Esophagus squamous epithelium (tissue), 4 donors: Measurements from ENCODE around the gene SH3PXD2A.

Experiments used
- POLR2A ChIP-seq, 4 donors: fragments of 450-650 bp; IDR thresholded peaks; one replicate each; pipeline ENCODE4 v1.6.1; 2017; ENCODE audit warnings: antibody characterized with exemption in 4 of 4, mild to moderate bottlenecking in 4 of 4, moderate library complexity in 3 of 4
- TF ChIP-seq, protein P1 (sequence below), 6 experiments: fragments of 450-650 bp in 4 of 6; fragments of 200-600 bp in 2 of 6; sonication (generic) in 2 of 6; IDR thresholded peaks; one replicate each; pipeline ENCODE4 v1.5.1; 2016 to 2019; ENCODE audit warnings: antibody characterized with exemption in 6 of 6, mild to moderate bottlenecking in 4 of 6, moderate library complexity in 4 of 6

GRCh38 chr10:103798511-103798910, 56.9 kb downstream of the SH3PXD2A start:
- TF ChIP-seq, protein P1, sequence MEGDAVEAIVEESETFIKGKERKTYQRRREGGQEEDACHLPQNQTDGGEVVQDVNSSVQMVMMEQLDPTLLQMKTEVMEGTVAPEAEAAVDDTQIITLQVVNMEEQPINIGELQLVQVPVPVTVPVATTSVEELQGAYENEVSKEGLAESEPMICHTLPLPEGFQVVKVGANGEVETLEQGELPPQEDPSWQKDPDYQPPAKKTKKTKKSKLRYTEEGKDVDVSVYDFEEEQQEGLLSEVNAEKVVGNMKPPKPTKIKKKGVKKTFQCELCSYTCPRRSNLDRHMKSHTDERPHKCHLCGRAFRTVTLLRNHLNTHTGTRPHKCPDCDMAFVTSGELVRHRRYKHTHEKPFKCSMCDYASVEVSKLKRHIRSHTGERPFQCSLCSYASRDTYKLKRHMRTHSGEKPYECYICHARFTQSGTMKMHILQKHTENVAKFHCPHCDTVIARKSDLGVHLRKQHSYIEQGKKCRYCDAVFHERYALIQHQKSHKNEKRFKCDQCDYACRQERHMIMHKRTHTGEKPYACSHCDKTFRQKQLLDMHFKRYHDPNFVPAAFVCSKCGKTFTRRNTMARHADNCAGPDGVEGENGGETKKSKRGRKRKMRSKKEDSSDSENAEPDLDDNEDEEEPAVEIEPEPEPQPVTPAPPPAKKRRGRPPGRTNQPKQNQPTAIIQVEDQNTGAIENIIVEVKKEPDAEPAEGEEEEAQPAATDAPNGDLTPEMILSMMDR (IDR thresholded peaks at IDR 0.05): no peak
- no peak for TF ChIP-seq POLR2A (IDR thresholded peaks at IDR 0.05)
